SK-N-SH treated with all-trans-retinoic acid at 6 μM for 48 hours (cell line): ENCODE data around the gene PGS1.

Source experiments
- ATAC-seq: fragments of 200-7000 bp; cut with Tn5 transposase; 3 replicates; pipeline ENCODE4 v1.9.1; 2020; ENCODE audit warnings: mild to moderate bottlenecking, moderate library complexity
- ARNTL ChIP-seq: fragments of 450-650 bp; formaldehyde crosslinking; IDR thresholded peaks from 2 replicates; pipeline ENCODE4 v1.5.0; 2020; ENCODE audit warnings: low read depth, mild to moderate bottlenecking, moderate library complexity, borderline replicate concordance
- CREB5 ChIP-seq: fragments of 250-450 bp; sonication (Bioruptor Pico); IDR thresholded peaks from 2 replicates; pipeline ENCODE4 v1.5.1; 2020; ENCODE audit warnings: low read depth, mild to moderate bottlenecking, moderate library complexity
- CSDC2 ChIP-seq: fragments of 250-450 bp; sonication (Bioruptor Pico); IDR thresholded peaks from 2 replicates; pipeline ENCODE4 v1.5.0; 2020; ENCODE audit warnings: mild to moderate bottlenecking, moderate library complexity
- CSRNP3 ChIP-seq: fragments of 250-450 bp; sonication (Bioruptor Pico); IDR thresholded peaks from 2 replicates; pipeline ENCODE4 v1.5.1; 2021; ENCODE audit warnings: mild to moderate bottlenecking, moderate library complexity
- ESRRG ChIP-seq: fragments of 250-450 bp; sonication (Bioruptor Pico); IDR thresholded peaks from 2 replicates; pipeline ENCODE4 v1.6.1; 2021; ENCODE audit warnings: mild to moderate bottlenecking
- GLIS3 ChIP-seq: fragments of 250-450 bp; sonication (Bioruptor Pico); IDR thresholded peaks from 2 replicates; pipeline ENCODE4 v1.5.0; 2020; ENCODE audit warnings: mild to moderate bottlenecking, moderate library complexity
- ISL1 ChIP-seq: fragments of 250-450 bp; sonication (Bioruptor Pico); IDR thresholded peaks from 2 replicates; pipeline ENCODE4 v2.1.2; 2022; ENCODE audit warnings: mild to moderate bottlenecking, moderate library complexity
- OSR1 ChIP-seq: fragments of 250-450 bp; sonication (Bioruptor Pico); IDR thresholded peaks from 2 replicates; pipeline ENCODE4 v1.8.0; 2022; ENCODE audit warnings: moderate library complexity, mild to moderate bottlenecking, inconsistent platforms
- PATZ1 ChIP-seq: fragments of 250-450 bp; sonication (Bioruptor Pico); IDR thresholded peaks from 2 replicates; pipeline ENCODE4 v1.8.0; 2020; ENCODE audit warnings: mild to moderate bottlenecking, moderate library complexity, borderline replicate concordance
- POU6F1 ChIP-seq: fragments of 250-450 bp; sonication (Bioruptor Pico); IDR thresholded peaks from 2 replicates; pipeline ENCODE4 v1.8.0; 2021; ENCODE audit warnings: low read depth, mild to moderate bottlenecking, moderate library complexity, borderline replicate concordance
- PPARA ChIP-seq: fragments of 250-450 bp; sonication (Bioruptor Pico); IDR thresholded peaks from 2 replicates; pipeline ENCODE4 v1.5.0; 2020; ENCODE audit warnings: mild to moderate bottlenecking, borderline replicate concordance
- RARB ChIP-seq: fragments of 250-450 bp; sonication (Bioruptor Pico); IDR thresholded peaks from 2 replicates; pipeline ENCODE4 v1.8.0; 2021; ENCODE audit warnings: mild to moderate bottlenecking, moderate library complexity
- SNAI2 ChIP-seq: fragments of 250-450 bp; sonication (Bioruptor Pico); IDR thresholded peaks from 2 replicates; pipeline ENCODE4 v1.5.0; 2020; ENCODE audit warnings: mild to moderate bottlenecking, moderate library complexity
- TOX ChIP-seq: fragments of 250-450 bp; sonication (Bioruptor Pico); IDR thresholded peaks from 2 replicates; pipeline ENCODE4 v1.8.0; 2021; ENCODE audit warnings: mild to moderate bottlenecking, moderate library complexity, borderline replicate concordance
- TSHZ2 ChIP-seq: fragments of 250-450 bp; sonication (Bioruptor Pico); IDR thresholded peaks from 2 replicates; pipeline ENCODE4 v1.5.0; 2020; ENCODE audit warnings: mild to moderate bottlenecking, moderate library complexity
- ZC3H10 ChIP-seq: fragments of 250-450 bp; sonication (Bioruptor Pico); IDR thresholded peaks from 2 replicates; pipeline ENCODE4 v1.5.1; 2021; ENCODE audit warnings: mild to moderate bottlenecking, moderate library complexity
- ZFP3 ChIP-seq: fragments of 250-450 bp; sonication (Bioruptor Pico); IDR thresholded peaks from 2 replicates; pipeline ENCODE4 v1.5.0; 2020; ENCODE audit warnings: mild to moderate bottlenecking, moderate library complexity
- ZFP30 ChIP-seq: fragments of 450-650 bp; formaldehyde crosslinking; IDR thresholded peaks from 2 replicates; pipeline ENCODE4 v1.5.0; 2022; ENCODE audit warnings: mild to moderate bottlenecking, moderate library complexity
- ZNF565 ChIP-seq: fragments of 450-650 bp; formaldehyde crosslinking; conservative IDR thresholded peaks from 2 replicates; pipeline ENCODE4 v1.5.0; 2020; ENCODE audit warnings: low read depth, mild to moderate bottlenecking, moderate library complexity
- ZNF70 ChIP-seq: fragments of 450-650 bp; formaldehyde crosslinking; IDR thresholded peaks from 2 replicates; pipeline ENCODE4 v1.5.0; 2020; ENCODE audit warnings: mild to moderate bottlenecking, moderate library complexity
- ZNF8 ChIP-seq: fragments of 450-650 bp; formaldehyde crosslinking; IDR thresholded peaks from 2 replicates; pipeline ENCODE4 v1.5.0; 2020; ENCODE audit warnings: mild to moderate bottlenecking, moderate library complexity

PGS1 gene

GRCh38 chr17:78374189-78374588 is 4.3 kb upstream of the PGS1 start (continued):
- TF ChIP-seq TOX (CRISPR knock-in tag) (no peak), CSDC2 (no peak), POU6F1 (no peak), SNAI2 (CRISPR knock-in tag) (no peak)

- TF ChIP-seq POU6F1 (no peak), CSDC2 (no peak), RARB (no peak), TSHZ2 (CRISPR knock-in tag) (no peak), ESRRG (CRISPR knock-in tag) (no peak), GLIS3 (CRISPR knock-in tag) (no peak), ZNF565 (CRISPR knock-in tag) (no peak), ARNTL (CRISPR knock-in tag) (no peak), ZFP3 (no peak)
- peak; percentile 49 for ATAC-seq
These were observed 3.7 kb upstream of the PGS1 start for GRCh38 chr17:78374631-78375274.

GRCh38 chr17:78375401-78376151 is 2.9 kb upstream of the PGS1 start:
- peak; percentile 51 for ATAC-seq
- TF ChIP-seq PPARA (CRISPR knock-in tag) (no peak), ZNF8 (CRISPR knock-in tag) (no peak), ESRRG (CRISPR knock-in tag) (no peak), CREB5 (CRISPR knock-in tag) (no peak), OSR1 (CRISPR knock-in tag) (0 out of 2 replicates have a peak, but pooled peaks have one; percentile 59), POU6F1 (no peak), ISL1 (CRISPR knock-in tag) (peak; percentile 52; the same call in 1 of the 2 replicates), CSRNP3 (CRISPR knock-in tag) (no peak), ZNF70 (no peak), ARNTL (CRISPR knock-in tag) (no peak), TOX (CRISPR knock-in tag) (no peak), PATZ1 (CRISPR knock-in tag) (0 out of 2 replicates have a peak, but pooled peaks have one; percentile 31), SNAI2 (CRISPR knock-in tag) (no peak), TSHZ2 (CRISPR knock-in tag) (no peak), ZFP30 (no peak), ZC3H10 (no peak)
